ENCODE measurements around the gene CLSTN1. TPM values are rescaled to one million over a fixed set of nuclear protein-coding genes. Genes with fewer than 3 reads are reported as not detected.
A peak's percentile ranks its signal among the peaks of the same experiment; 100 is the strongest.
"Not testable (repeated sequence)": the region's sequence is repeated elsewhere in the genome, so short reads cannot be mapped to it uniquely, and the experiment has no call there.

The CLSTN1 gene
- total and polyA plus RNA-seq, 10 of the 15 experiments (the other 5 are each of a cell fraction or from before 2014, with no cell fraction given) = 2.7 to 64.4 (median 23.2) TPM

DNA sequence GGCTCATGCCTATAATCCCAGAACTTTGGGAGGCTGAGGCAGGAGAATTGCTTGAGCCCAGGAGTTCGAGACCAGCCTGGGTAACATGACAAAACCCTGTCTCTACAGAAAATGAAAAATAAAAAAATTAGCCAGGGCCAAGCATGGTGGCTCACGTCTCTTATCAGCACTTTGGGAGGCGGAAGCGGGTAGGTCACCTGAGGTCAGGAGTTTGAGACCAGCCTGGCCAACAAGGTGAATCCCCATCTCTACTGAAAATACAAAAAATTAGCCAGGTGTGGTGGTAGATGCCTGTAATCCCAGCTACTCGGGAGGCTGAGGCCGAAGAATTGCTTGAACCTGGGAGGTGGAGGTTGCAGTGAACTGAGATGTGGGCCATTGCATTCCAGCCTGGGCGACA lies 111.0 kb downstream of the CLSTN1 start:
- in situ Hi-C loops (cut with MboI); H3K79me2 ChIP-seq (ENCODE audit: control insufficient read depth, insufficient read depth, low read length); DNase-seq (ENCODE audit: low read depth, low spot score); H3K4me3 ChIP-seq; H3K27me3 ChIP-seq (replicated peaks in 1 of 2; ENCODE audit: control insufficient read depth in 2 of 2, insufficient read depth in 2 of 2, low read length in 1 of 2); H3K9ac ChIP-seq (ENCODE audit: control insufficient read depth, insufficient read depth, low read length); H4K20me1 ChIP-seq (ENCODE audit: control insufficient read depth, insufficient read depth); POLR2A ChIA-PET; H3K4me2 ChIP-seq (ENCODE audit: control insufficient read depth, insufficient read depth); FAIRE-seq; RAD21 ChIA-PET (ENCODE audit: unreplicated experiment); H3K9me3 ChIP-seq (replicated peaks; ENCODE audit: control insufficient read depth, insufficient read depth, low read length); ATAC-seq; BruUV-seq (replicated peaks); H2AFZ ChIP-seq (ENCODE audit: control insufficient read depth, low read depth, low read length); intact Hi-C loops (cut with micrococcal nuclease; ENCODE audit: unreplicated experiment); H3K27ac ChIP-seq (ENCODE audit: control insufficient read depth, insufficient read depth): not testable (repeated sequence)
- 94% methylated on average over 7 of the region's 7 CpGs for WGBS (ENCODE audit: insufficient coverage, insufficient replicate concordance, low lambda C conversion rate, missing lambda C conversion rate)
- ChIA-PET SMC1A (ENCODE audit: uncharacterized antibody, unreplicated experiment) (interaction anchor here (0.6 to 1.0 kb wide), 2 partner anchors 43 to 67 kb away, joined by 3 read pairs; no protein-coding TSS in a partner anchor), CTCF (interaction anchor here (1.2 to 1.7 kb wide), 3 partner anchors 10 to 85 kb away, joined by 4 read pairs; no protein-coding TSS in a partner anchor)
- Histone ChIP-seq H3K4me1 (ENCODE audit: control insufficient read depth, insufficient read depth, low read length) (peaks cover 20% of the 10 kb centered on the region), H3K36me3 (ENCODE audit: control insufficient read depth in 2 of 2, insufficient read depth in 2 of 2, low read length in 1 of 2) (peaks cover 35 to 43% of the 10 kb centered on the region in 2 experiments)

DNA sequence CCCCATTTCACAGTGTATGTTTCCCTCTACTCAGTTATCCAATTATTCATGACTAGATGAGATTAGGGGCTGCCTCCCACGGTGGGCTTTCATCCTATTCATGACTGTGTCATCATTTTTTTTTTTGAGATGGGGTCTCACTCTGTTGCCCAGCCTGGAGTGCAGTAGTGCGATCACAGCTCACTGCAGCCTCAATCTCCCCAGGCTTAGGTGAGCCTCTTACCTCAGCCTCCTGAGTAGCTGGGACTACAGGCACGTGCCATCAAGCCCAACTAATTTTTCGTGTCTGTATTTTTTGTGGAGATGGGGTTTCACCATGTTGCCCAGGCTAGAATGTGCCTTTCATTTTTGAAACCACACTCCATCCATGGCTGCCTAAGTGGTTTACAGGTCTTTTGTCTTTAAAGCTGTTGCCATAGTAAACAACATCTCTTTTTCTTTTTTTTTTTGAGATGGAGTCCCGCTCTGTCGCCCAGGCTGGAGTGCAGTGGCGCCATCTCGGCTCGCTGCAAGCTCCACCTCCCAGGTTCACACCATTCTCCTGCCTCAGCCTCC lies 112.2 kb downstream of the CLSTN1 start:
- Histone ChIP-seq H4K20me1 (ENCODE audit: control insufficient read depth, insufficient read depth) (no peaks in the 10 kb centered on the region), H3K4me1 (ENCODE audit: control insufficient read depth, insufficient read depth, low read length) (peaks cover 8% of the 10 kb centered on the region), H2AFZ (ENCODE audit: control insufficient read depth, low read depth, low read length) (no peak overlapping the region), H3K4me2 (ENCODE audit: control insufficient read depth, insufficient read depth) (no peak overlapping the region), H3K27me3 (replicated peaks in 1 of 2; ENCODE audit: control insufficient read depth in 2 of 2, insufficient read depth in 2 of 2, low read length in 1 of 2) (no peaks in the 10 kb centered on the region), H3K4me3 (no peak overlapping the region), H3K36me3 (ENCODE audit: control insufficient read depth in 2 of 2, insufficient read depth in 2 of 2, low read length in 1 of 2) (peaks cover 32 to 33% of the 10 kb centered on the region in 2 experiments), H3K27ac (ENCODE audit: control insufficient read depth, insufficient read depth) (no peak overlapping the region), H3K9ac (ENCODE audit: control insufficient read depth, insufficient read depth, low read length) (no peak overlapping the region), H3K79me2 (ENCODE audit: control insufficient read depth, insufficient read depth, low read length) (peaks cover 2% of the 10 kb centered on the region), H3K9me3 (replicated peaks; ENCODE audit: control insufficient read depth, insufficient read depth, low read length) (no peaks in the 10 kb centered on the region)
- ChIA-PET POLR2A (interaction anchor here (0.7 kb wide), 1 partner anchor 359 kb away, joined by 3 read pairs; no protein-coding TSS in a partner anchor), SMC1A (ENCODE audit: uncharacterized antibody, unreplicated experiment) (interaction anchor here (0.9 to 1.7 kb wide), 2 partner anchors 18 to 57 kb away, joined by 3 to 5 read pairs; no protein-coding TSS in a partner anchor), RAD21 (ENCODE audit: unreplicated experiment) (no interaction called here), CTCF (interaction anchor here (1.2 kb wide), 1 partner anchor 9 kb away, joined by 4 read pairs; no protein-coding TSS in a partner anchor)
- no TSS peak for BruUV-seq (replicated peaks)
- WGBS (ENCODE audit: insufficient coverage, insufficient replicate concordance, low lambda C conversion rate, missing lambda C conversion rate) = 67% methylated on average over 9 of the region's 9 CpGs
- no peak for DNase-seq (ENCODE audit: low read depth, low spot score)
- ATAC-seq = peak; percentile 43
- intact Hi-C loops (cut with micrococcal nuclease; ENCODE audit: unreplicated experiment) = no loop called here
- no peak for FAIRE-seq
- in situ Hi-C loops (cut with MboI) = no loop called here
- TF ChIP-seq, protein P1, sequence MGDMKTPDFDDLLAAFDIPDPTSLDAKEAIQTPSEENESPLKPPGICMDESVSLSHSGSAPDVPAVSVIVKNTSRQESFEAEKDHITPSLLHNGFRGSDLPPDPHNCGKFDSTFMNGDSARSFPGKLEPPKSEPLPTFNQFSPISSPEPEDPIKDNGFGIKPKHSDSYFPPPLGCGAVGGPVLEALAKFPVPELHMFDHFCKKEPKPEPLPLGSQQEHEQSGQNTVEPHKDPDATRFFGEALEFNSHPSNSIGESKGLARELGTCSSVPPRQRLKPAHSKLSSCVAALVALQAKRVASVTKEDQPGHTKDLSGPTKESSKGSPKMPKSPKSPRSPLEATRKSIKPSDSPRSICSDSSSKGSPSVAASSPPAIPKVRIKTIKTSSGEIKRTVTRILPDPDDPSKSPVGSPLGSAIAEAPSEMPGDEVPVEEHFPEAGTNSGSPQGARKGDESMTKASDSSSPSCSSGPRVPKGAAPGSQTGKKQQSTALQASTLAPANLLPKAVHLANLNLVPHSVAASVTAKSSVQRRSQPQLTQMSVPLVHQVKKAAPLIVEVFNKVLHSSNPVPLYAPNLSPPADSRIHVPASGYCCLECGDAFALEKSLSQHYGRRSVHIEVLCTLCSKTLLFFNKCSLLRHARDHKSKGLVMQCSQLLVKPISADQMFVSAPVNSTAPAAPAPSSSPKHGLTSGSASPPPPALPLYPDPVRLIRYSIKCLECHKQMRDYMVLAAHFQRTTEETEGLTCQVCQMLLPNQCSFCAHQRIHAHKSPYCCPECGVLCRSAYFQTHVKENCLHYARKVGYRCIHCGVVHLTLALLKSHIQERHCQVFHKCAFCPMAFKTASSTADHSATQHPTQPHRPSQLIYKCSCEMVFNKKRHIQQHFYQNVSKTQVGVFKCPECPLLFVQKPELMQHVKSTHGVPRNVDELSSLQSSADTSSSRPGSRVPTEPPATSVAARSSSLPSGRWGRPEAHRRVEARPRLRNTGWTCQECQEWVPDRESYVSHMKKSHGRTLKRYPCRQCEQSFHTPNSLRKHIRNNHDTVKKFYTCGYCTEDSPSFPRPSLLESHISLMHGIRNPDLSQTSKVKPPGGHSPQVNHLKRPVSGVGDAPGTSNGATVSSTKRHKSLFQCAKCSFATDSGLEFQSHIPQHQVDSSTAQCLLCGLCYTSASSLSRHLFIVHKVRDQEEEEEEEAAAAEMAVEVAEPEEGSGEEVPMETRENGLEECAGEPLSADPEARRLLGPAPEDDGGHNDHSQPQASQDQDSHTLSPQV (IDR thresholded peaks at IDR 0.05) = no peak
- TF ChIP-seq, protein P2, sequence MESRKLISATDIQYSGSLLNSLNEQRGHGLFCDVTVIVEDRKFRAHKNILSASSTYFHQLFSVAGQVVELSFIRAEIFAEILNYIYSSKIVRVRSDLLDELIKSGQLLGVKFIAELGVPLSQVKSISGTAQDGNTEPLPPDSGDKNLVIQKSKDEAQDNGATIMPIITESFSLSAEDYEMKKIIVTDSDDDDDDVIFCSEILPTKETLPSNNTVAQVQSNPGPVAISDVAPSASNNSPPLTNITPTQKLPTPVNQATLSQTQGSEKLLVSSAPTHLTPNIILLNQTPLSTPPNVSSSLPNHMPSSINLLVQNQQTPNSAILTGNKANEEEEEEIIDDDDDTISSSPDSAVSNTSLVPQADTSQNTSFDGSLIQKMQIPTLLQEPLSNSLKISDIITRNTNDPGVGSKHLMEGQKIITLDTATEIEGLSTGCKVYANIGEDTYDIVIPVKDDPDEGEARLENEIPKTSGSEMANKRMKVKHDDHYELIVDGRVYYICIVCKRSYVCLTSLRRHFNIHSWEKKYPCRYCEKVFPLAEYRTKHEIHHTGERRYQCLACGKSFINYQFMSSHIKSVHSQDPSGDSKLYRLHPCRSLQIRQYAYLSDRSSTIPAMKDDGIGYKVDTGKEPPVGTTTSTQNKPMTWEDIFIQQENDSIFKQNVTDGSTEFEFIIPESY (IDR thresholded peaks at IDR 0.05) = peak; percentile 77; the same call in 1 of the 2 replicates
- TF ChIP-seq BMI1 (IDR thresholded peaks at IDR 0.05; ENCODE audit: borderline replicate concordance) (no peak), NRF1 (conservative IDR thresholded peaks at IDR 0.05; ENCODE audit: low read depth, low read length) (no peak), BHLHE40 (IDR thresholded peaks at IDR 0.05; ENCODE audit: borderline replicate concordance in 1 of 2, low read depth in 2 of 2, low read length in 1 of 2) (peak in 1 of 2 experiments; percentile 68; a peak in 1 of 4 replicates), CBX3 (IDR thresholded peaks at IDR 0.05; ENCODE audit: borderline replicate concordance, low read depth) (no peak), WRNIP1 (IDR thresholded peaks at IDR 0.05; ENCODE audit: borderline replicate concordance, low read depth, low read length) (no peak), LARP7 (IDR thresholded peaks at IDR 0.05) (no peak), NFXL1 (IDR thresholded peaks at IDR 0.05; ENCODE audit: borderline replicate concordance) (no peak), NFYB (IDR thresholded peaks at IDR 0.05; ENCODE audit: insufficient read depth, low read depth, low read length) (no peak)
